HepG2 (cell line): ENCODE results near the gene RBM8A. TPM values are rescaled to one million over a fixed set of nuclear protein-coding genes. Genes with fewer than 3 reads are reported as not detected.

Experiments used
- AHDC1 ChIP-seq: sonication (generic); formaldehyde crosslinking; IDR thresholded peaks from 2 replicates; pipeline ENCODE4 v1.5.1; 2020; ENCODE audit warnings: mild to moderate bottlenecking, missing genetic modification reagents, borderline replicate concordance
- CAMTA2 ChIP-seq: sonication (generic); formaldehyde crosslinking; IDR thresholded peaks from 2 replicates; pipeline ENCODE4 v1.4.0; 2020; ENCODE audit warnings: mild to moderate bottlenecking, missing genetic modification reagents, borderline replicate concordance
- CHCHD3 ChIP-seq: sonication (generic); formaldehyde crosslinking; IDR thresholded peaks from 2 replicates; pipeline ENCODE4 v1.8.0; 2022; ENCODE audit warnings: mild to moderate bottlenecking, missing genetic modification reagents, moderate library complexity
- ESRRA ChIP-seq: sonication (generic); formaldehyde crosslinking; IDR thresholded peaks from 2 replicates; pipeline ENCODE4 v1.5.1; 2020; ENCODE audit warnings: mild to moderate bottlenecking, low read depth, missing genetic modification reagents
- NFATC3 ChIP-seq: sonication (generic); formaldehyde crosslinking; IDR thresholded peaks from 2 replicates; pipeline ENCODE4 v1.5.1; 2020; ENCODE audit warnings: mild to moderate bottlenecking, missing genetic modification reagents
- PRDM4 ChIP-seq: sonication (generic); formaldehyde crosslinking; IDR thresholded peaks from 2 replicates; pipeline ENCODE4 v1.9.0; 2021; ENCODE audit warnings: missing genetic modification reagents, borderline replicate concordance
- SP140L ChIP-seq: sonication (generic); formaldehyde crosslinking; IDR thresholded peaks from 2 replicates; pipeline ENCODE4 v1.4.0; 2020; ENCODE audit warnings: missing genetic modification reagents, borderline replicate concordance
- THAP11 ChIP-seq: IDR thresholded peaks from 2 replicates; pipeline ENCODE4 v1.6.1; 2016; ENCODE audit warnings: missing biosample characterization, missing genetic modification reagents
- ZBTB2 ChIP-seq: sonication (generic); formaldehyde crosslinking; IDR thresholded peaks from 2 replicates; pipeline ENCODE4 v1.8.0; 2022; ENCODE audit warnings: low read depth, missing genetic modification reagents
- ZFP62 ChIP-seq: sonication (generic); formaldehyde crosslinking; IDR thresholded peaks from 2 replicates; pipeline ENCODE4 v1.4.0; 2020; ENCODE audit warnings: missing genetic modification reagents
- ZIK1 ChIP-seq: sonication (generic); formaldehyde crosslinking; IDR thresholded peaks from 2 replicates; pipeline ENCODE4 v1.5.0; 2020; ENCODE audit warnings: mild to moderate bottlenecking, low read depth, missing genetic modification reagents, borderline replicate concordance
- ZNF235 ChIP-seq: sonication (generic); formaldehyde crosslinking; IDR thresholded peaks from 2 replicates; pipeline ENCODE4 v1.8.1; 2023; ENCODE audit warnings: mild to moderate bottlenecking, missing genetic modification reagents, borderline replicate concordance
- ZNF512 ChIP-seq: sonication (generic); formaldehyde crosslinking; IDR thresholded peaks from 2 replicates; pipeline ENCODE4 v1.4.0; 2020; ENCODE audit warnings: mild to moderate bottlenecking, missing genetic modification reagents
- ZNF546 ChIP-seq: sonication (generic); formaldehyde crosslinking; conservative IDR thresholded peaks from 2 replicates; pipeline ENCODE4 v1.8.1; 2023; ENCODE audit warnings: mild to moderate bottlenecking, missing genetic modification reagents
- ZNF615 ChIP-seq: sonication (generic); formaldehyde crosslinking; IDR thresholded peaks from 2 replicates; pipeline ENCODE4 v1.5.0; 2020; ENCODE audit warnings: mild to moderate bottlenecking, missing genetic modification reagents, borderline replicate concordance
- polyA plus RNA-seq, 8 experiments: library from polyadenylated mRNA; depleted of rRNA in 3 of 8; stranded (reverse) in 7 of 8; unstranded in 1 of 8; fragments of >200 nt; fragmentation: Illumina TruSeq in 4 of 8; extraction: Trizol in 4 of 8; gene quantifications; 2 replicates each; pipeline versions ENCODE4 v1.2.1 to v1.2.3, GENCODE V29; 2011 to 2016; ENCODE audit warnings: low read depth in 4 of 8, missing spikeins in 1 of 8, mixed read lengths in 1 of 8; ENCODE audit not compliant: insufficient read depth in 1 of 8
- total RNA-seq, 5 experiments: library from RNA; depleted of rRNA; stranded (reverse); fragments of >200 nt; fragmentation: Illumina TruSeq; extraction: Trizol; gene quantifications; 2 replicates each; pipeline ENCODE4 v1.2.3, GENCODE V29; 2016; ENCODE audit warnings: low read depth in 1 of 5

RBM8A gene
- total and polyA plus RNA-seq, 2 of the 13 experiments (the other 11 are each of a cell fraction or from before 2014, with no cell fraction given): 106 to 162 TPM

GRCh38 chr1:145891587-145892485 lies 35.4 kb downstream of the RBM8A start (continued):
- TF ChIP-seq CHCHD3 (CRISPR knock-in tag) (no peak), ZIK1 (no peak), PRDM4 (CRISPR knock-in tag) (no peak), ZNF546 (CRISPR knock-in tag) (no peak), ZNF512 (CRISPR knock-in tag) (no peak), AHDC1 (CRISPR knock-in tag) (peak; percentile 84; the same call in 1 of the 2 replicates), ESRRA (CRISPR knock-in tag) (no peak), ZBTB2 (CRISPR knock-in tag) (no peak), ZFP62 (CRISPR knock-in tag) (no peak), NFATC3 (CRISPR knock-in tag) (no peak), ZNF235 (CRISPR knock-in tag) (no peak), ZNF615 (CRISPR knock-in tag) (0 out of 2 replicates have a peak, but pooled peaks have one; percentile 51), CAMTA2 (CRISPR knock-in tag) (no peak), THAP11 (peak; percentile 66), SP140L (no peak)
